PC-9 (cell line): ENCODE data around the gene LRP8.

Experiments used
- EZH2 ChIP-seq: fragments of 200-600 bp; sonication (generic); IDR thresholded peaks from 2 replicates; pipeline ENCODE4 v1.8.0; 2017; ENCODE audit warnings: antibody characterized with exemption, low read depth
- TF ChIP-seq, protein P1 (sequence below): fragments of 200-600 bp; sonication (generic); conservative IDR thresholded peaks from 2 replicates; pipeline ENCODE4 v1.6.1; 2017; ENCODE audit warnings: mixed run types, antibody characterized with exemption, mild to moderate bottlenecking, moderate library complexity

GRCh38 chr1:53342735-53343470, 15.0 kb upstream of the LRP8 start:
- no peak for TF ChIP-seq EZH2
- TF ChIP-seq, protein P1, sequence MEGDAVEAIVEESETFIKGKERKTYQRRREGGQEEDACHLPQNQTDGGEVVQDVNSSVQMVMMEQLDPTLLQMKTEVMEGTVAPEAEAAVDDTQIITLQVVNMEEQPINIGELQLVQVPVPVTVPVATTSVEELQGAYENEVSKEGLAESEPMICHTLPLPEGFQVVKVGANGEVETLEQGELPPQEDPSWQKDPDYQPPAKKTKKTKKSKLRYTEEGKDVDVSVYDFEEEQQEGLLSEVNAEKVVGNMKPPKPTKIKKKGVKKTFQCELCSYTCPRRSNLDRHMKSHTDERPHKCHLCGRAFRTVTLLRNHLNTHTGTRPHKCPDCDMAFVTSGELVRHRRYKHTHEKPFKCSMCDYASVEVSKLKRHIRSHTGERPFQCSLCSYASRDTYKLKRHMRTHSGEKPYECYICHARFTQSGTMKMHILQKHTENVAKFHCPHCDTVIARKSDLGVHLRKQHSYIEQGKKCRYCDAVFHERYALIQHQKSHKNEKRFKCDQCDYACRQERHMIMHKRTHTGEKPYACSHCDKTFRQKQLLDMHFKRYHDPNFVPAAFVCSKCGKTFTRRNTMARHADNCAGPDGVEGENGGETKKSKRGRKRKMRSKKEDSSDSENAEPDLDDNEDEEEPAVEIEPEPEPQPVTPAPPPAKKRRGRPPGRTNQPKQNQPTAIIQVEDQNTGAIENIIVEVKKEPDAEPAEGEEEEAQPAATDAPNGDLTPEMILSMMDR = no peak
